Neural crest cell (in vitro differentiated cells): Measurements from ENCODE around the gene SEC62. TPM values are rescaled to one million over a fixed set of nuclear protein-coding genes. Genes with fewer than 3 reads are reported as not detected.

Experiments
- DNase-seq: peaks from one replicate; pipeline ENCODE4 v3.0.0; 2021; ENCODE audit warnings: low read depth, mixed read lengths, low spot score
- H3K27ac Mint-ChIP-seq: one replicate; pipeline ENCODE4 v1.8.0; 2021; ENCODE audit warnings: mild to moderate bottlenecking, mixed read lengths; ENCODE audit not compliant: unreplicated experiment
- H3K27me3 Mint-ChIP-seq: 2 replicates; pipeline ENCODE4 v1.8.0; 2021; ENCODE audit warnings: low read depth, mild to moderate bottlenecking, mixed read lengths
- H3K36me3 Mint-ChIP-seq: 2 replicates; pipeline ENCODE4 v1.8.0; 2021; ENCODE audit warnings: low read depth, mild to moderate bottlenecking, mixed read lengths
- H3K4me1 Mint-ChIP-seq: 2 replicates; pipeline ENCODE4 v1.8.0; 2021; ENCODE audit warnings: mixed read lengths
- H3K4me3 Mint-ChIP-seq: one replicate; pipeline ENCODE4 v1.8.0; 2021; ENCODE audit warnings: mild to moderate bottlenecking, mixed read lengths
- H3K9me3 Mint-ChIP-seq: 2 replicates; pipeline ENCODE4 v1.8.0; 2021; ENCODE audit warnings: mixed read lengths
- CTCF ChIP-seq: fragments of 200-600 bp; sonication (generic); conservative IDR thresholded peaks from 2 replicates; pipeline ENCODE4 v1.5.0; 2021; ENCODE audit warnings: antibody characterized with exemption, mild to moderate bottlenecking
- total RNA-seq: library from RNA; stranded (reverse); gene quantifications from 2 replicates; pipeline ENCODE4 v1.2.1, GENCODE V29; 2021

SEC62 gene
- total RNA-seq, 1 donor from 2014 or later: 67.9 TPM

GRCh38 chr3:169969174-169970095 is 2.8 kb downstream of the SEC62 start:
- no peak overlapping the region for H3K27ac Mint-ChIP-seq
- no peaks in the 10 kb centered on the region for H3K9me3 Mint-ChIP-seq
- peaks cover 37% of the 10 kb centered on the region for H3K4me1 Mint-ChIP-seq
- TF ChIP-seq CTCF: no peak
- peaks cover 9% of the 10 kb centered on the region for H3K36me3 Mint-ChIP-seq
- peak overlapping the region; percentile 34 for H3K4me3 Mint-ChIP-seq
- H3K27me3 Mint-ChIP-seq: peaks cover 3% of the 10 kb centered on the region
- no peak for DNase-seq

GRCh38 chr3:169970847-169971246 is 4.2 kb downstream of the SEC62 start:
- H3K27me3 Mint-ChIP-seq: no peaks in the 10 kb centered on the region
- no peaks in the 10 kb centered on the region for H3K9me3 Mint-ChIP-seq
- TF ChIP-seq CTCF: no peak
- no peak overlapping the region for H3K27ac Mint-ChIP-seq
- H3K4me1 Mint-ChIP-seq: peaks cover 41% of the 10 kb centered on the region
- DNase-seq: no peak
- no peak overlapping the region for H3K4me3 Mint-ChIP-seq
- H3K36me3 Mint-ChIP-seq: peaks cover 7% of the 10 kb centered on the region

- Mint-ChIP-seq H3K27me3 (no peaks in the 10 kb centered on the region), H3K4me3 (no peak overlapping the region), H3K4me1 (peaks cover 35% of the 10 kb centered on the region), H3K27ac (no peak overlapping the region), H3K36me3 (peaks cover 10% of the 10 kb centered on the region), H3K9me3 (no peaks in the 10 kb centered on the region)
- TF ChIP-seq CTCF: no peak
- DNase-seq: no peak
These were observed 4.9 kb downstream of the SEC62 start for GRCh38 chr3:169971522-169971921.

GRCh38 chr3:169980055-169980454 is 13.4 kb downstream of the SEC62 start:
- DNase-seq: no peak
- no peak overlapping the region for H3K27ac Mint-ChIP-seq
- H3K36me3 Mint-ChIP-seq: peaks cover 16% of the 10 kb centered on the region
- no peaks in the 10 kb centered on the region for H3K9me3 Mint-ChIP-seq
- no peak overlapping the region for H3K4me3 Mint-ChIP-seq
- H3K4me1 Mint-ChIP-seq: no peaks in the 10 kb centered on the region
- TF ChIP-seq CTCF: no peak
- no peaks in the 10 kb centered on the region for H3K27me3 Mint-ChIP-seq

GRCh38 chr3:169984292-169984691 is 17.7 kb downstream of the SEC62 start:
- H3K4me1 Mint-ChIP-seq: no peaks in the 10 kb centered on the region
- no peak for TF ChIP-seq CTCF
- no peak for DNase-seq
- peaks cover 12% of the 10 kb centered on the region for H3K36me3 Mint-ChIP-seq
- no peak overlapping the region for H3K4me3 Mint-ChIP-seq
- H3K27me3 Mint-ChIP-seq: no peaks in the 10 kb centered on the region
- H3K9me3 Mint-ChIP-seq: no peaks in the 10 kb centered on the region
- H3K27ac Mint-ChIP-seq: no peak overlapping the region
